ENCODE results near the gene HDLBP.

The HDLBP gene

DNA sequence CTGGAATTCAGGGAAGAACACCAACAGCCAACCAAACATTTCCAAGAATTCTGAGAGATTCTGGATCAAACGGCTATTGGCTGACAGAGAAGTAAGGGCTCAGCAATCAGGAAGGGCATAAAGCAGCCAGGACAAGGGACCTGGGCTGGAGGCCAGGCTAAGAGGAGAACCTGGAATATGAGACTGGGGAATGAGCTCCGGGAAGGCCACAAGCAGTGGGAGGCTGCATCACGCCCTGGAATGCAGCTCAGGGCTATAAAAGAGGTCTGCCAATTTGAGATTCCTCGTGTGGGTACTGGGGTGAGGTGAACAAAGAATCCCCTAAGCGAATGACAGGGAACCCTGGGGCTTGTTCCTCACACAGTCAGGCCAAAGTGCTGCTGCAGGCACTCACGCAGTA is 66.6 kb downstream of the HDLBP start:
- FAIRE-seq = no peak

DNA sequence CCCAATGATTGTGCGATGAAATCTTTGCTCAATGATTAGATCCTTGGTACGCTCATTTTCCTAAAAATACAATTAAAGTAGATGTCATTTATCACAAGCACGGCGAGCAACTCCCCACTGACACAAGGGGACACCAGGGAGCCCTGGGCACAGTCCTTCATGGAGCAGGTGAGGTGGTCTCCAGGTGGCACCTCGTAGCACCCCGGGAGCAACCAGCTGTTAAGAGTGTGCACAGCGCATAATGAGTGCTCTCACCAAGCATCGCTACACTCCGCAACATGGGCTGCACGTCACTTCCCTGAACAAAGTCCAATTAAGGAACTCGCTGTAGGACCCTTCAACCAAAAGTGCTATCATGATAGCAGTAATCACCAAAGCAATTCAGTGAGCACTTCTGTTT is 67.2 kb downstream of the HDLBP start:
- no peak for FAIRE-seq

DNA sequence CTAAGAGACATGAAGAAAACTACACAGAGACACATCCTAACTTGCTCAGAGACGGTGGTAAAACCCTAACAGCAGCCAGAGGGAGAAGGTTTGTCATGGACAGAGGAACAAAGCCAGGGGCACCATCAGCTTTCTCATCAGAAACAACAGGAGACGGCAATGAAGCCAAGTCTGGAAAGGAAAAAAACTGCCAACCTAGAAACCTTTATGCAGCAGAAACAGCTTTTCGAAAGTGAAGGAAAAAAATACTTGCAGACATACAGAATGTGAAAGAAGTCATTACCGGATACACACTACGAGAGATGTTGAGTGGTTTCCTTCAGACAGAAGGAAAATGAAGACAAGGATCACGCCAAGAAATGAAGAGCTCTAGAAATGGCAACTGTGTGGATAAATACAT is 71.1 kb downstream of the HDLBP start:
- FAIRE-seq = no peak

DNA sequence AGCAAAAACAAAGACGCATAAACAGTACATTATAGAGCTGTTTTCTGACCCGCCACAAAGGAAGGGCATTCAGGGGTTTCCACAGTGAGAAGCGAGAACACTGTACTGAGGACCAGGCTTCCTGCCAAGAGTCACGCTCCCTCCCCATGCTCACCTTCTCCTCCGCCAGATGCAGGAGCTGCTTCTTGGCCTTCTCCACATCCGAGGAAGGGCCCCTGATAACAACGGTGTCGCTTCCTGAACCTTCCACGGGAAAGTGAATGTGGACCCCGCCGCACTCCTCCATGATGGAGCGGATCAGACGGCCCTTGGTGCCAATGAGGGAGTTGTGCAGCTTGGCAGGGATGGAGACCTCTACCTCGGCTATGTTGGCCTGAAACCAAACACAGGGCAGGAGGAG is 73.2 kb downstream of the HDLBP start:
- FAIRE-seq = no peak

DNA sequence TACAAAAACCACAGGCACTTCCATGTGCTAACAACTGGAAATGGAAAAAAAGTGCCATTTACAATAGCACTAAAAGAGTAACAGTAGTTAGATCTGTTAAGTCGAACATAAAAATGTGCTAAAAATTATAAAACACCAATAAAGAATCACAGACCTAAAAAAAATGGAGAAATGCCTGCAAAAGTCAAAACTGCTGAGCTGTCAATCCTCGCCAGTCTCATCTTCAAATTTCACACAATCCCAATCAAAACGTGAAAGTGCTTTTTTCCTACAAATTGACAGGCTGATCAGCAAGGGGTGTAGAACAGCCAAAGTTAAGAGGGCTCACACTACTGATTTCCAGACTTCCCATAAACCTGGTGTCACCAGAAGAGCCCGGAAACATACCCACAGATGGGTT is 73.8 kb downstream of the HDLBP start:
- FAIRE-seq = no peak

DNA sequence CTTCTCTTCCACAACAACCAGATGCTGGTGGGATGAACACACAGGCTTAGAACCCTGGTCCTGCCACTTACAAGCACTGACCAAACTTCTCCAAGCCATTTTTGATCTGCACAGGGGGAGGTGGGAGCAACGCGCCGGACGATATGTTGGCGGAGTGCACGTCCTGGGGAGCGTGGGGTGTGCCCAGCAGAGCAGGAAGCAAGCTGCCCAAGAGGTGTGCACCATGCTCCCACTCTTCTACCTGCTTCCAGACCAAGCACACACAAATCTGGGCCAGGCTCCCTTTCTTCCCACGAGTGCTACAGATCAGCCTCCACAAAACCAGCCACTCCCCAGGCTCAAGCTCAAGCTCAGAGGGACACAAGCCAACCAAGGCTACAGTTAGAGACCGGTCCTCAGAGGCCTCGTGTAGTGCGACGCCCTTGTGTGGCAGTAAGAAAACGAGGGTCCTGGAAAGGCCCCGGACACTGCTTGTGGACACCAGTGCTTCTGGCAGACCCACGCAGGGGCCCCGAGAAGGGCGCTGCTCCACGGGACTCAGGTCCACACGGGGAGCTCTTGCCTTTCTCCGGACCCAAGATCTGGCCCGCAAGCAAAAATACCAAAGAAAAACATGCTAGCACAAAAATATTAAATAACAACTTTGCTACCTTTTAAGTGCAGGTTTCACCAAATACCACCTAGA is 75.0 kb downstream of the HDLBP start:
- no peak for FAIRE-seq

DNA sequence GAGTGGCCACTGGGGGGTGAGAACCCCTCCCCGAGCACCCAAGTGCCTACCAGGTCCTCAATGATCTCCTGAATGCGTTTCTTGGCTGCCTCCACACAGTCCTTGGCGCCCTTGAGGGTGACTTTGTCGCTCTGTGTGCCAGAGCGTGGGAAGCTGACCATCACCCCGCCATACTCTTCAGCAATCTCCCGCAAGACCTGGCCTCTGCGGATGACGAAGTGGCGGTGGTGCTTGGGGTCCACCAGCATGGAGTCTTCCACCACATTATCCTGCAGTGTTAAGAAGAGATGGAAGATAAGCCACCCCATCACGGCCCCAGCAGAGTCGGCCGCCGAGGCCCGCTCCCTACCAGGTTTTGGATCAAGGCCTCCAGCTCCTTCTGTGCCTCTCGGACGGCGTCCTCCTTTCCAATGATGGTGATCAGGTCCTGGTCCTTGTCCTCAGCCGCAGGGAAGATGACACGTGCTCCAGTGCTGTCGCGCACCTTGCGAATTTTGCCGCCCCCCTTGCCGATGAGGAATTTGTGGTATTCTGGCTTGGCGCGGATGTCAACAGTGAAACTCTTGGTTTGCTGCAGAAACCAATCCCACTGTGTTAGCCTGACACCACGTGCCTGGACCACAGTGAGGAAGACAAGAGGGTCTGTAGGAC is 75.8 kb downstream of the HDLBP start:
- no peak for FAIRE-seq

DNA sequence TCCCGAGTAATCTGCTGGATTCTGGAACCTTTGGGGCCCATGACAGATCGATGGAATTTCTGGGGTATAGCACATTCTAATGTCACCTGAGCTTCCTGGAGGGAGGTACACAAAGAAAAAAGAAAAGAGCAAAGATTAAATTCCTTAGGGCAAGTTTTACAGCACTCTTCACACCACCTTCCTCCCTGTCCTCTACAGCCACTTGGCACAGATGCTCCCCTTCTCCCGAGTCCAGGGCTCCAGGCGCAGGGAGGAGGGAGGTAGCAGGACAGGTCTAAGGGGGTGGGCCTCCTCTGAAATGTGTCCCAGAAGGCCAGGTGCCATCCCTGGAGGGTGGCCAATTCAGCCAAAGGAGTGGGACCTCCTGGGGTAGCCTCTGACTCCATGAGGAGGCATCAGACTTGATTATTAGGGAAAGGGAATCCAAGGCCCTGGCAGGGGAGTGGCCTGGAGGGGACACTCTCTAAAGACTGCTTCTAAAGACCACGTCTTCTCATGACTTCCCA is 76.7 kb downstream of the HDLBP start:
- no peak for FAIRE-seq

DNA sequence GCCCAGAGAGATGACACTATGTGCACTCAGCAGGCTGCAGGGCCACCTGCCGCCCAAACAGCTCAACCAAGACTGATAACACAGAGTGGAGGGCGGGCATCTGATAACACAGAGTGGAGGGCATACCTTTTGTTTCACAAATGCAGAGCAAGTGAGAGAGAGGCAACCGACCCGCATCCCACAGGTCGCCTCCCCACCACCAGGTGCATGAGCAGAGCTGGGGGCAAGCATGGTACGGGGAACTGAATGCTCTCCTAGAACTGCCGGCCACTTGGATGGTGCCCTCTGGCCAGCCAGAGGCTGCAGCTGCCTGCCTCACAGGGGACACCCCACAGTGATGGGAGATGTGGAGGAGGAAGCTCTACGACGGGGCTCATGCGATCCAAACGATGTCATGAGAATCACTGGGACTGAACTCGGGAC is 77.5 kb downstream of the HDLBP start:
- no peak for FAIRE-seq

DNA sequence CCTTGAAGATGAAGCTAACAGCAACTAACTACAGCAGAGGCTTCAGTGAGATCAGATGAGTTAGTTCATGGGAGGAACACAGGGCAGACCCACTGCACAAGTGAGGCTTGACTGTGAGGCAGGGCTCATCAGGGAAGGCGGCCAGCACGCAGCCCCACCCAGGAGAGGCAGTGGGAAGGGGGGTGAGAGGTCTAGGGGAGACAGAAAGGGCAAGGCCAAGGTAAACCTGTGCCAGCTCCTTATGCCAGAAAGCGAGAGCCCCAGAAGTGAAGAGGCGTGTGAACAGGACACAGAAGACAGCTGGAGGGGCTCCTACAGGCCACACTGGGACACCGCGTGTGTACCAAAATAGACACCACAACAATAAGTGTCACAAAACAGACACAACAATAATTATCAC is 78.4 kb downstream of the HDLBP start:
- no peak for FAIRE-seq

DNA sequence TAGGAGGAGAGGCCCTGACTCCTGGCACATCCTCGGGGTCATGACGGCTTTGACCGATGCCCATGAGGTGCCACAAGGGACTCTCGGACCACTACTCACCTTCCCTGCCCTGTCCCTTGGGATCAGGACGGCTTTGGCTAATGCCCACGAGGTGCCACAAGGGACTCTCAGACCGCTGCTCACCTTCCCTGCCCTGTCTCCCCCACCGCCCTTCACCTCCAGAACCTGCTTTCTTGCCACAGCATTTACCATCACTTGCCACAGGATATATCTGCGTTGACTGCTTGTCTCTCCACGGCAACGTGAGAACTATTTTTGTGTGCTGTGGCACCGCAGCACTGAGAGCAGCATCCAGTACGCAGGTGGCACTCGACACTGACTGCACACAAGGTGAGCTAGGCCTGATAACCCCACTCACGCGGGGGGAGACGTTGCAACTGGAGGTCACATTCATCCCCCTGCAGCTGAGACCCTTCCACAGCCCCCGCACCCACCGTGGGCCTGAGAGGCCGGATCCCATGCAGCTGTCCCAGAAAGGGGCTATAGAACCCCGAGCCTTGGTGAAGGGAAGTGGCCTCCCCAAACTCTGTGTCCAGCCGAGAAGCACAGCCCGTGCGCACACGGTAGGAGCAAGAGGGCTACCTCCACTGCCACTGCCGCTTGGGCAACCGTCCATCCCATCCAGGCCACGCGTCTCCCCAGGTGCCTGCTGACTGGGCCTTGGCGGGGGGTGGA is 79.4 kb downstream of the HDLBP start:
- no peak for FAIRE-seq

DNA sequence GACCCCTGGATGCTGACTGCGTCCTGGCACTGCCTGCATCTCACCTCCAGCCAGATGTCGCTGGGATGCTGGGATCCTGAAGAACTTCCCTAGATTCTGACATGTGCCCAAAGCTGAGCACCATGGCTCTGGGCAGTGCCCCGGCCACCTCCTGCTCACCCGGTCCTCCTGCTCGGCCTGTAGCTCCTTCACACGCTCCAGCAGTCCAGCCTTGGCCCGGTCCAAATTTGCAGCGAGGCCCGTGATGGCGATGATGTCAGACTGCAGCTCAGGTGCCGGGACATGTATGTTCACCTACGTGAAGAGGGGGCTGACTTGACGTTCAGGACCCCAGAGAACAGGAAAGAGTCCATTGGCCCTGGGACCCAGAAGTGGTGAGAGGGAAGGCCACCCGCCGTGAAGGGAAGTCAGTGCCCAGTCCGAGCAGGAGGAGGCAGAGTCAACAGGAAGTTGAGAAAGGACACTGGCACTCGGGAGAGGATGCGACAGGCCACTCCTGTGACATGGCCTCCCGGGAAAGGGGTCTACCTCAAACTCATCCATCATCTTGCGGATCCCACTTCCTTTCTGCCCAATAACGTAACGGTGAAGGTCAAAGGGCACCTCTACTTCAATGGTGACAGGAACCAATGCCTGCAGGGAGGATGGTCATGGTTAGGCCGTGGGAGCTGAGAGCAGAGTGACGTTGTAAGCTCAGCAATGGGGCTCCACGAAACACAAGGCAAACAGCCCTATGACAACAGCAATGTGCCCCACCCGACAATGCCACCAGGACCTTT is 80.3 kb downstream of the HDLBP start:
- FAIRE-seq = no peak

DNA sequence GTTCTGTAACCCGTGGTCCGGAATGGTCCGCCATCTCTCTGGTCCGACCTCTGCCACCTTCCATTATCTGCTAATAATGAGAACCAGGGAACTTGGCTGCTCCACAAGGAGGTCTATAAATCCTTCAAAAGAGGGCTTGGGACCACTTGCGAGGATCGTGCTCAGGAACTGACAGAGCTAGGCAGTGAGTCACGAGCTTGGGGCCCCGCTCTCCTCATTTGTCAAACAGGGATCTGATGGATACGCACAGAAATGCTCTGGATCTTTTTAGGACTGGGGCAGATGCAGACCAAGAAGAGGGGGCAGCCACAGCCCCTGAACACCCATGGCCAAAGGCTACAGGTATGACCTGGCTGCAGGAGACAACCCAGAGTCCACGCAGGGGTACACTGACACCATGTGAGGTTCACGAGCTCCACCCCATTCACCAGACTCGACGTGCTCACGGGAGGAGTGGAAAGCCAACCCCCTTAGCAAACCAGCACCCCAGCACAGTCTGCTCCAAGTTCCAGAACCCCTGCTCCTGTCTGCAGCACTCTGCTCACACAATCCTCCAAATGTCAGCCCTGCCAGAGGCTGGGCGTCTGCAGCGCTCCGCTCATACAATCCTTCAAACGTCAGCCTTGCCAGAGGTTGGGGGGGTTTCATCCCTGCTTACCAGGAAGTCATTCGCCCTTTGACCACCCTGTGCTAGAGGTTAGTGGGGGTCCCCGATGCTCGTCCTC is 81.2 kb downstream of the HDLBP start:
- FAIRE-seq = no peak

DNA sequence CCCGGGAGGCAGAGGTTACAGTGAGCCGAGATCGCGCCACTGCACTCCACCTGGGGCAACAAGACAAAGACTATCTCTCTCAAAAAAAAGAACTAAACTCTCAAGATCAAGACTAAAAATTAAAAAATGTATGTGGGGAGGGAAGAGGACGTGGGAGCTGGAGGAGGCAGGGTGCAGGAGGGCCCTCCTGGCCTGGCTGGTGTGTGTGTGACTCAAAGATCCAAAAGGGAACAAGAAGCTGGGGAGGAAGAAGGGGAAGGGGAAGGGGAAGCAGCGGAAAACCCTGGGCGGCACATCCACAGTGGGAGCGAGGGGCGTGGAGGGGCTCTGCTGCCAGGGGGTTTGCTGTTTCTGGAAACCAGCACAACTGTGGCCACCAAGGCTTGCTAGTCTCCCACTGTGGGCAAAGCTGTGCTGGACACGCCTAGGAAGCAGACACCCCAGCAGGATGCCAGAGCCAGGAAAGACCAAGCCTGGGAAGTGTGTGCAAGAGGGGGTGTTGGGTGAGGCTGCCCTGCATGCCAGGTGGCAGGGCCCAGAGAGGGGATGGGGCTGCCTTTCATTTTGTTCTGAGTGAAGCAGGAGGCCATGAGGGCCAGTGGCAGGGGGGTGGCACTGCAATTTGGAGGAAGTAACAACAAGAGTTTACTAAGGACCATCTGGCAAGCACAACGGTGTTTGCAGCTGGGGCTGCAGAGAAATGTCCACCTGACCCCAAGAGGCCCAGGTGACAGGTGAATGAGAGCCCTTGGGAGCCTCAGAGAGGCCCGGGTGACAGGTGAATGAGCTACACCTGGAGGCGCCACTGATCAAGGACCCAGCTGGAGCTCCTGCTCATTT is 82.5 kb downstream of the HDLBP start:
- no peak for FAIRE-seq

DNA sequence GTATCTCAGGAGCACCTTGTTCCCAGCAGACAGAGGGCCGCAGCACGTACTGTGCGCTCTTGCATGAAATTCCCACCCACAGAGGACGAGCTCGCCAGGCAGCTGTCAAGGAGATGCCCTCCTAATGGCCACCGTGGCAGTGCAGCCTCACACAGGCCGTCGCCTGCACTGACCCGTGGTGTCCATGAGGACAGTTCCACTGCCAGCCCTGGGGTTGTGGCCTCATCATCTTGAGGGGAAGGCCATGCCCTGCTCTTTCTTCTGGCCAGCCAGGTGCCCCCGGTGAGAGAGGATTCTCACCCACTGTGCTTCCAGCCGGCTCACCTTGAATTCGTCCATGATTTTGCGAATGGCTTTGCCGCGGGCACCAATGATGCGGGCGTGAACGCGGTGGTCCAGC is 85.0 kb downstream of the HDLBP start:
- FAIRE-seq = no peak

DNA sequence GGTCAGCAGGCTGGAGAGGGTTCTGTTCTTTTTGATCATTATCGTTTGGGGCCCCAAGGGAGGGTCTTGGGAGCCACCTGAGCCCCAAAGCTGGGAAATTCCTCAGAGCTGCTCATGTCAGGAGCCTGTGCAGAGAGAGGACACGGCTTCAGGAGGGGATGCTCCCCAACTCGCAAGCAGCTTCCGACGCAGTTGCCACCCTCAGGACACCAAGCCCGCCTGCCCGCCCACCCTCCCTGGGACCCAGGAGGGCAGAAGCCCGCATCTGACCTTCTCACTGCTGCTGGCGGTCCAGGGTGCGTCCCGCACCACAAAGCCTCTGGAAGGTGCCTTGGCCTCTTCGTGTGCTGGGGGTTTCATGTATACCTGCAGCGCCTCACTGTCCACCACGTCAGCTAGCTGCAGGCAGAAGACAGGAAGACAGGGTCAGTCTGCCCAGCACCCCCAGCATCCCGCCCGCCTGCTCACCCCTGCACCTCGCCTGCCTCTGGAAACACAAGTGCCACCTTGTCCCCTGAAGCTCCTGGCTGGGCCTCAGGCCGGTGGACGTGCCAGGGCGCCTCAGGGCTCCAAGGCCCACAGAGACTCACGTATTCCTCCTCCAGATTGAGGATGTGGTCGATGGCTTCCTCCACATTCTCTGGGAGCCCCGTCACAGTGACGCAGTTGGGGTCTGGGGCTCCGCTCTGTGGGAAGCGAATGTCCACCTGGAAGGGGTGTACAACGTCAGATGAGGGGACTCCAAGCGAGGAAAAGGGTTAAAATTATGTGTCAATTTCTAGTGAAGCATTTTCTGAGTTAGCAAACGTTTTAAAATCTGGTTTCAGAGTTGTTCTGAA is 85.7 kb downstream of the HDLBP start:
- FAIRE-seq = no peak

DNA sequence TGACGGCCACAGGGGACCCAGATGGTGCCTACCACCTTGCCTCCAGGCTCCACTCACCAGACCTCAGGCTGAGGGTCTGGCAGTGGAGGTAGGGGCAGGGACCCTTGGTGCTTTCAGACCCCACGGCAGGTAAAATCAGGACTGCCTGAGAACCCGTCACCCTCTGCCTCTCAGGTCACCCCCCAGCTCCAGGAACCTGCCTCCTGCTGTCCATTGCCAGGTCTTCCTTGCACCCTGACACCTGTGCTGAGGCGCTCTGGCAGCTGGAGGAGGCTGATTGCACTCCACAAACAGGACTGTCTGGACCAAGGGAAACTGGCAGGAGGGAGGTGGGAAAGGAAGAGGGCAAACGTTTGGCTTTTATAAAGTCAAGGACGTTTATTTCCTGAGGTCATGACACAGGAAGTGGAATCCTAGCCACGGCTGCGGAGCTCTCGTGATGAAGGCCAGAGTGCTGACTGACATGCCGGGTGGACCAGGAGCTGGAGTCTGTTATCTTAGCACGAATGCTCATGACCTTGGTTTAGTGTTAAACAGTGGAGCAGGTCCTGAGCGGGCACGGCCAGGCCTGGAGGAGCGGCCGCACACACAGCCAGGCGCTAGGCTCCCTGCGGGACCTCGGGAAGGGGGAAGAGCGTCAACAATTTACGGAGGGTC is 86.5 kb downstream of the HDLBP start:
- FAIRE-seq = no peak

DNA sequence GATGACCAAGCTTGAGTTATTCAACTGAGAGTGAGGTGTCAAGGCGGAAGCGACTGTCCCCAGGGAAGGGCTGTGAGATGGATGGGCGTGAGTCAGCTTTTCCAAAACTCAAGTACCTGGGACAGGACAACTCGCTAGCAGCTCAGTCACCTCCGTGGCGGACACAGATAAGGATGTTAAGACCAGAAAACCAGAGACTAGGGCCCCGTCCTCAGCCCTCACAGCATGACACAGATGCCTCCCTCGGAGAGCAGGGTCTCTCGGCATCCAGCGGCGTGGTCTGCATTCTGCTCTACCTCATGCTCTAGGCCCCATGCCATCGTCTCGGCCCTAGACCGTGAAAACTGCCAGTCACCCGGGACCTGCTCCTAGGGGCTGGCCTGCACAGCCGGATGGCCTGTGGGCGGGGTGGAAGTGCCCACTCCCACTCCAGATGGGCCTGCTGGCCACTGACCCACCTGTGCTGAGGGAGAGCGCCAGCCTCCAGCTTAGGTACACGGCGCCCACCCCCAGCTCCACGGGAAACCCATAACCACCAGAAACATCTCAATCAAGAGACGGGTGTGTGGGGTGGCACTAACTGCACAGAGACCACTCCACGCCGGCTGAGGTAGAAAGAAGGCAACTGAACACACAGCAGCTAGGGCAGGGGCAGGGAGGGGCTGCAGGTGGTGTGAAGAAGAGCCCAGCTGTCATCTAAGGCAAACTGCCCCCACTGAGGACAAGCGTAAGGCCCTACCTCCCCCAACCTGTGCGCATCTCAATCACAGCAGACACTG is 87.2 kb downstream of the HDLBP start:
- FAIRE-seq = no peak

DNA sequence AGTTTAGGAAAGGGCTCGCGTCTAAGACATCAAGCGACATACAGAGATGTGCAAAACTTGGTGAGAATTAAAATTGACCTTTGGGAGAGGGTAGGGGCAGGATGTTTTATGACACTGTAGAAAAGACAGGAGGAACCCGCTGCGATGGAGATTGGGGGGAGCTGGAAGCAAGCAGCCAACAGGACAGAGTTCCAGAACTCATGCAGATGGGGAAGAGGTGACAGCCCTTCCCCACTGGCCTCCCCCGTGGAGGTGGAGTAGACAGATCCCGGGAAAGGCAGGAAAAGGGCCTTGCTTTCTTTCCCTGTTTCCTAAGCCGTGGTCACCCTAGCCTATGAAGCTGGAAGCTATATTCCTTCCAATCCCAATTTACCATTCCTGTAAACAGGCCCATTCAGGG is 87.9 kb downstream of the HDLBP start:
- no peak for FAIRE-seq
